Measurements from ENCODE around the gene DOK5.

GRCh38 chr20:54550776-54551396, 75.5 kb downstream of the DOK5 start:
- TF ChIP-seq CTCF (conservative IDR thresholded peaks at IDR 0.05; ENCODE audit: low read length) (no peak), EZH2phosphoT487 (IDR thresholded peaks at IDR 0.05; ENCODE audit: borderline replicate concordance, low read depth, low read length) (no peak)

Measured in OCI-LY7 (cell line).